ENCODE data around the gene SSRP1. TPM values are rescaled to one million over a fixed set of nuclear protein-coding genes. Genes with fewer than 3 reads are reported as not detected.
A peak's percentile ranks its signal among the peaks of the same experiment; 100 is the strongest.

Gene SSRP1
- total RNA-seq, 8 experiments from 2014 or later: 64.9 to 164 (median 101) TPM

DNA sequence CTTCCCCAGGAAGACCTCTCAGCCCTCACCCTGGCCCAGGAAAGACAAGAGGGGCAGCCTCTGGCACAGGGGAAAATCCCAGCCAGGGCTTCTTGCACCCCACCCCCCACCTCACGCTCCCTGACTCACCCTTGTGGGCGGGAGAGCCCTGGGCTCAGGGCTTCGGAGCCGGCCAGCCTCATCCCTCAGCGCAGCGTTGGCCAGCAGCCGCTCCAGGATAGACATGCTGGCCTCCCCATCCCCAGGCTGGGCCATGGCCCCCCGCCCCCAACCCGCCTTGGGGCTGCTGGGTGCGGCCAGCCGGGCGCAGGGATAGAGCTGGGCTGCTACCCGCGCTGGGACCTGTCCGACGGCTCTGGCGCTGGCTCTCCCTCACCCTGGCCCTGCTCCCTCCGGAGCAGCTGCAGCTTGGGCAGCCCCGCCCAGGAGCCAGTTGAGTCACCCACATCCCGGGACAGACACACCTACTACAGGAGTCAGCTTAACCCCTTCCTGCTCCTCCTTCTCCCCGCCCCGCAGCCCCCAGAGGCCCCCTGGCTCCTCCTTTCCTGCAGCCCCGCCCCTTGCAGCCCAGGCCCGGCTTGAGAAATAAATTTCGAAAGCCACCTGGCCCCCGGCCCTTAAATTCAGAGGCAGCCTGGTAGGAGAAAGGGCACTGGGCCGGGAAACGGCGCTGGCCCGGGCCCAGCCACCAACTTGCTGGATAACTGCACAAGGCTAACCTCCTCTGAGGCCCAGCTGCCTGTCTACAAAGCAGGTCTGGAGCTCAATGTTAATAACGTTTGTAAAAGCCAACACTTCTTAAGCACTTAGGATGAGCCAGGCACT, 24.4 kb downstream of the SSRP1 start:
- H3K27ac ChIP-seq: peak overlapping the region; percentile 57 to 70
- H3K4me3 ChIP-seq: peak overlapping the region in 3 of 5 donors; percentile 9 to 37 (median 34)
- in situ Hi-C loops (cut with MboI; ENCODE audit: low pct_unique_long_range_greater_than_20kb in 2 of 9, low sequenced_read_pairs in 9 of 9, unreplicated experiment in 9 of 9): loop anchor here in 1 of 9 experiments (25.0 kb wide), 1 partner anchor 149 kb away; no protein-coding TSS in a partner anchor
- WGBS, 10 experiments: 0 to 33% methylated on average over 1 to 3 of the region's 31 CpGs; no CpG with 5 or more reads in 8 of the 10 experiments
- ATAC-seq (replicated peaks in 6 of 8): peak; percentile 92 to 97 (median 94)
- peaks cover 31 to 33% of the 10 kb centered on the region in 2 donors for H3K4me1 ChIP-seq (replicated peaks in 1 of 2)

- no peak for ATAC-seq (replicated peaks in 6 of 8)
- Histone ChIP-seq H3K4me1 (replicated peaks in 1 of 2) (peaks cover 25 to 27% of the 10 kb centered on the region in 2 donors), H3K27ac (peak overlapping the region; percentile 57 to 70), H3K4me3 (peak overlapping the region in 3 of 5 donors; percentile 9 to 37 (median 34))
- 7 to 100% (median 82%) methylated on average over 1 to 5 of the region's 6 CpGs; no CpG with 5 or more reads in 4 of the 10 experiments for WGBS, 10 experiments
- in situ Hi-C loops (cut with MboI; ENCODE audit: low pct_unique_long_range_greater_than_20kb in 2 of 9, low sequenced_read_pairs in 9 of 9, unreplicated experiment in 9 of 9): loop anchor here in 1 of 9 experiments (25.0 kb wide), 1 partner anchor 148 kb away; no protein-coding TSS in a partner anchor
These were observed 25.0 kb downstream of the SSRP1 start for GRCh38 chr11:57310630-57311086.

DNA sequence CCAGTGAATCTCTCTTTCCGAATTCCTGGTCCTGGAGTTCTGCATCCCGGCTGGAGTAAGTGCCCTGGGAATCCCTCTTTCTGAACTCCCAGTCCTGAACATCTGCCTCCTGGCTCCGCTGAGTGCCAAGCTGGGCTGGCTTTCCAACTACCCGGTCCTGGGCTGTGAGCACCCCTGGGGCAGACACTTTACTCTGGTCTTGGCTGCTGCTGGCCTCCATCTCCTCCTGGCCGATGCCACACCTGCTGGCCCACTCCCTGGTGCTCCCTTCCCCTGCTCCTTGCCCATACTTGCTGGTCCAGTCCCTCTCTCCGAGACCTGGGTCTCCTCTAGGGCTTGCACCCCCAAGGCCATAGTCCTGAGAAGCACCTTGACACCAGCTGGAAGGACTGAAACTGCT, 25.6 kb downstream of the SSRP1 start:
- ATAC-seq (replicated peaks in 6 of 8): no peak
- peaks cover 19 to 21% of the 10 kb centered on the region in 2 donors for H3K4me1 ChIP-seq (replicated peaks in 1 of 2)
- WGBS, 10 experiments: 33 to 100% (median 96%) methylated on average over 1 to 4 of the region's 6 CpGs; no CpG with 5 or more reads in 6 of the 10 experiments
- H3K27ac ChIP-seq: no peak overlapping the region
- no peak overlapping the region for H3K4me3 ChIP-seq
- in situ Hi-C loops (cut with MboI; ENCODE audit: low pct_unique_long_range_greater_than_20kb in 2 of 9, low sequenced_read_pairs in 9 of 9, unreplicated experiment in 9 of 9): loop anchor here in 1 of 9 experiments (25.0 kb wide), 1 partner anchor 148 kb away; no protein-coding TSS in a partner anchor

DNA sequence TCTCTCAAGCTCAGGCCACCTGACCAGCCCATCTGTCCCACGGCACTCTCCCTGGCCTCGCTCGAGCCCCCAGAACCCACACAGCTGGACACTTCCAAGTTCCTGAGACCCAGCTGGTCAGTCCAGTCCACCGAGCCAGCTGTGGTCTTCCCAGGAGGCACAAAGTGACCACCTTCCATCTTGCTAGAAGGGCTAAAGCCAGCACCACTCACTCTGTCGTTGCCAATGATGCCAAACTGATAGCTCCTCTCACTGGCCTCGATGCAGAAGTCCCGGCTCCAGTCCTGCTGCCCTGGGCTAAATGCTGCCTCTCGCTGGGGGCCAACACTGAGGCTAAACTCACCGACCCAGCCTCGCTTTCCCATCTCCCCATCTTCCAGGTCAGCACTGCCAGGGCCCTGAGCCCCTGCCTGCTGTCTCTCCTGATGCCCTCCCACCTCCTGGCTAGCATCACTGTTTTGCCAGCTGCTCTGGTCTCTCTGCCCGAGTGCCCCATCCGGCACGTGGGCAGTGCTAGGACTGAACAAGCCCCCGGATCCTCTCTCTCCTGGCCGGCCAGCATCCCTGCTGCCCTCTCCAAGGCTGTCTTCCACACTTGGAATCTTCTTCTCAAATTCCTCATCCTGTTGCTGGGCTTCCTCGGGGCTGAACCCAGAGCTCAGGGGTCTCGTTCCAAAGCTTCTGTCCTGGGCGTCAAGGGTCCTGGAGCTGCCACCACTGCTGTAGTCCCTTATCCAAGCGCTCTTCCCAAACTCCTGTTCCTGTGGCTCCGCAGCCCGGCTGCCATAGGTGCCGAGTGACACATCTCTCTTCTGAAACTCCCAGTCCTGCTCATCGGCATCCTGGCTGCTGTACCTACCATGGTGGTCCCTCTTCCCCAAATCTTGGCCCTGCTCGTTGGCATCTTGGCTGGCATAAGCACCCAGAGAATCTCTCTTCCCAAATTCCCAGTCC, 26.3 kb downstream of the SSRP1 start:
- 83 to 100% (median 95%) methylated on average over 1 to 18 of the region's 24 CpGs; no CpG with 5 or more reads in 1 of the 10 experiments for WGBS, 10 experiments
- H3K4me1 ChIP-seq (replicated peaks in 1 of 2): peaks cover 14 to 23% of the 10 kb centered on the region in 2 donors
- no peak for ATAC-seq (replicated peaks in 6 of 8)
- in situ Hi-C loops (cut with MboI; ENCODE audit: low pct_unique_long_range_greater_than_20kb in 2 of 9, low sequenced_read_pairs in 9 of 9, unreplicated experiment in 9 of 9): loop anchor here in 1 of 9 experiments (25.0 kb wide), 1 partner anchor 147 kb away; no protein-coding TSS in a partner anchor
- no peak overlapping the region for H3K4me3 ChIP-seq
- no peak overlapping the region for H3K27ac ChIP-seq

DNA sequence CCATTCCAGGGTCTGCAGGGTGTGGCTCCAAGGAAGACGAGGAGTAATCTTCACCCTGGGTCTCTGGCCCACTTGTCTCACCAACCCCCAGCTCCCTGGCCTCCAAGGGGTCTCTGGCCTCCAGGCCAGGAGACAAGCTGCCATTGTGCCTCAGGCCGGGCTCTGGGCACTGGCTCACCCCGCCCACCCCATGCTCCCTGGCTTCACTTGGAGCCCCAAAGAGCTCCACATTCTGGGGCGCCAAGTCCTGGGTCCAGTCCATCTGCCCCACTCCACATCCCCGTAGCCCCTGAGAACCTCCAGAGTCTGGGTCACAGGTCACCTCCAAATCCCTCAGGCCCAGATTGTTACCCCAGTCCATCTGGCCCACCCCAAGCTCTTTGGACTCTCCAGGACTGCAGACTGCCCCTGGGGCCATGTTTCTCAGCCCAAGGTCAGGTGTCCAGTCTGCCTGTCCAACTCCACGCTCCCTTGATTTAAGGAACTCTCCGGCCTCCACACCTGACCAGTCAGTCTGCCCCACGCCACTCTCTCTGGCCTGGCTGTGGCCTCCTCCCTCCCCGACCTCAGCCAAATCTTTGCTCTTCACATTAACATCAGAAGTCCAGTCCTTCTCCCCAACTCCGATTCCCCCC, 27.1 kb downstream of the SSRP1 start:
- Histone ChIP-seq H3K4me1 (replicated peaks in 1 of 2) (peaks cover 14 to 25% of the 10 kb centered on the region in 2 donors), H3K27ac (no peak overlapping the region), H3K4me3 (no peak overlapping the region)
- ATAC-seq (replicated peaks in 6 of 8): no peak
- in situ Hi-C loops (cut with MboI; ENCODE audit: low pct_unique_long_range_greater_than_20kb in 2 of 9, low sequenced_read_pairs in 9 of 9, unreplicated experiment in 9 of 9): loop anchor here in 1 of 9 experiments (25.0 kb wide), 1 partner anchor 146 kb away; no protein-coding TSS in a partner anchor
- 100% methylated on average over 1 to 2 of the region's 10 CpGs; no CpG with 5 or more reads in 5 of the 10 experiments for WGBS, 10 experiments

- ATAC-seq (replicated peaks in 6 of 8): no peak
- peaks cover 14 to 23% of the 10 kb centered on the region in 2 donors for H3K4me1 ChIP-seq (replicated peaks in 1 of 2)
- no peak overlapping the region for H3K27ac ChIP-seq
- WGBS, 10 experiments: 64 to 100% (median 83%) methylated on average over 1 to 6 of the region's 7 CpGs; no CpG with 5 or more reads in 1 of the 10 experiments
- no peak overlapping the region for H3K4me3 ChIP-seq
- in situ Hi-C loops (cut with MboI; ENCODE audit: low pct_unique_long_range_greater_than_20kb in 2 of 9, low sequenced_read_pairs in 9 of 9, unreplicated experiment in 9 of 9): loop anchor here in 1 of 9 experiments (25.0 kb wide), 1 partner anchor 145 kb away; no protein-coding TSS in a partner anchor
These were observed 27.9 kb downstream of the SSRP1 start for GRCh38 chr11:57307666-57308270.

DNA sequence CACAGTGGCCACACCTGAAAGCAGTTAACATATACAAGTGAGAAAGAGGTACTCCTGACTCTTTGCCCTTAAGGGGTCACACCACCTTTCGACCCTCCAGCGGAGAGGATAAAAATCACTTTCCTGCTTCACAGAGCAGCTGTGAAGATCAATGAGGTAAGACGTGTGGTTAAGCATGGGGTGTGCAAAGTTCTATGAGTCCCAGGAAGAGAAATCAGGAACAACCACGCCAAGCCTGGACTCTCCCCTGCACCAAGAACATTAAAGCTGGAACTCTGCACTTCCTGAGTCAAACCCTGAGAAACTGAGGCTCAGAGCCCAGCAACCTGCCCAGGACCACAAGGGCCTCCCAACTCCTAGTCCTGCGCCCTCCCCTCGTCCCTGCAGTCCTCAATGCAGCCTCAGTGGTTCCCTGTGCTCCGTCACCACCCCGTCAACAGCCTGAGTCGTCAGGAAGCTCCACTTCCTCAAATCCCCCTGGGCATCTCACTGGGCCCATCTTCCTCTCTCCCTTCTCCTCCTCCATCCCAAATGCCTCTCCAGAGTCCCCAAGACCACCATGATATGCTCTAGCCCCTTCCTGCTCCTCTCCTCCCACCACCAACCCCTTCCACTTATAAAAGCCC, 28.6 kb downstream of the SSRP1 start:
- 70 to 100% (median 94%) methylated on average over 1 to 6 of the region's 9 CpGs; no CpG with 5 or more reads in 6 of the 10 experiments for WGBS, 10 experiments
- ATAC-seq (replicated peaks in 6 of 8): no peak
- Histone ChIP-seq H3K27ac (no peak overlapping the region), H3K4me3 (no peak overlapping the region), H3K4me1 (replicated peaks in 1 of 2) (peaks cover 14 to 23% of the 10 kb centered on the region in 2 donors)
- in situ Hi-C loops (cut with MboI; ENCODE audit: low pct_unique_long_range_greater_than_20kb in 2 of 9, low sequenced_read_pairs in 9 of 9, unreplicated experiment in 9 of 9): loop anchor here in 1 of 9 experiments (25.0 kb wide), 1 partner anchor 145 kb away; no protein-coding TSS in a partner anchor

DNA sequence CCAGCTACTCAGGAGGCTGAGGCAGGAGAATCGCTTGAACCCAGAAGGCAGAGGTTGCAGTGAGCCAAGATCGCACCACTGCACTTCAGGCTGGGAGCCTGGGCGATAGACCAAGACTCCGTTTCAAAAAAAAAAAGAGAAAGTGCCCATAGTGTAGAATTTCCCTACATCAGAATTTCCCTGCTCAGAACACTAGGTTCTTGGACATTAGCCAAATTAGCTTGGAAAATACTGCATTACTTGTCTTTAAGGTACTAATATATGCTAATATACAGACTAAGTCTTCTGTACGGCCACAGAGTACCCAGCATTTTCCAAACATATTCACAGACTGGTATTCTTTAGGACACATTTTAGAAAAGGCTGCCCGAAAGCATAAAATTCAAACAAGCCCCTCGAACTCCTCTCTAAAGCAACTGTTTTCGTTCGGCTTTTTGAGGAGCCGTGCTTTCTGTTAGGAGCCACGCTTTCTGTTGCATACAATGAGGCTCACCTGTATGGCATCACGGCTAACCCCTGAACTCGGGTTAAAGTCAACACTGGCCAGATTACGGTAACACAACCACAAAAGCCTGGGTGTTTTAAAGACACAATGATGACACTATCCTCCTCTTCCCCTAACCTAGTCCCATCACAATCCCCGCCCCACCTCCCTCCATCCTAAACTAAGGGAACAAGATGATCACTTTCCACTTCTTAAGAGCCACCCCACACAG, 29.4 kb downstream of the SSRP1 start:
- WGBS, 10 experiments: 72 to 100% (median 92%) methylated on average over 2 to 8 of the region's 15 CpGs; no CpG with 5 or more reads in 1 of the 10 experiments
- no peak overlapping the region for H3K4me3 ChIP-seq
- ATAC-seq (replicated peaks in 6 of 8): no peak
- H3K27ac ChIP-seq: no peak overlapping the region
- H3K4me1 ChIP-seq (replicated peaks in 1 of 2): peaks cover 8 to 19% of the 10 kb centered on the region in 2 donors
- in situ Hi-C loops (cut with MboI; ENCODE audit: low pct_unique_long_range_greater_than_20kb in 2 of 9, low sequenced_read_pairs in 9 of 9, unreplicated experiment in 9 of 9): loop anchor here in 1 of 9 experiments (25.0 kb wide), 1 partner anchor 144 kb away; no protein-coding TSS in a partner anchor

- 60 to 100% (median 100%) methylated on average over 1 to 7 of the region's 8 CpGs; no CpG with 5 or more reads in 4 of the 10 experiments for WGBS, 10 experiments
- ATAC-seq (replicated peaks in 6 of 8): no peak
- no peak overlapping the region for H3K27ac ChIP-seq
- in situ Hi-C loops (cut with MboI; ENCODE audit: low pct_unique_long_range_greater_than_20kb in 2 of 9, low sequenced_read_pairs in 9 of 9, unreplicated experiment in 9 of 9): loop anchor here in 1 of 9 experiments (25.0 kb wide), 1 partner anchor 143 kb away; no protein-coding TSS in a partner anchor
- peaks cover under 1 to 11% of the 10 kb centered on the region in 2 donors for H3K4me1 ChIP-seq (replicated peaks in 1 of 2)
- H3K4me3 ChIP-seq: no peak overlapping the region
These were observed 30.2 kb downstream of the SSRP1 start for GRCh38 chr11:57305523-57305922.

GRCh38 chr11:57303990-57304579, 31.6 kb downstream of the SSRP1 start:
- peak in 5 of 8 experiments; percentile 12 to 70 (median 40) for ATAC-seq (replicated peaks in 6 of 8)
- Histone ChIP-seq H3K4me3 (no peak overlapping the region), H3K27ac (no peak overlapping the region), H3K4me1 (replicated peaks in 1 of 2) (peaks cover 0 to 10% of the 10 kb centered on the region in 2 donors)
- 10 to 100% methylated on average over 1 to 2 of the region's 8 CpGs; no CpG with 5 or more reads in 8 of the 10 experiments for WGBS, 10 experiments
- in situ Hi-C loops (cut with MboI; ENCODE audit: low pct_unique_long_range_greater_than_20kb in 2 of 9, low sequenced_read_pairs in 9 of 9, unreplicated experiment in 9 of 9): loop anchor here in 1 of 9 experiments (25.0 kb wide), 1 partner anchor 142 kb away; no protein-coding TSS in a partner anchor

Data from motor neuron (in vitro differentiated cells).